HepG2 (cell line): ENCODE results near the gene TNFRSF18. TPM values are rescaled to one million over a fixed set of nuclear protein-coding genes. Genes with fewer than 3 reads are reported as not detected.
A peak's percentile ranks its signal among the peaks of the same experiment; 100 is the strongest.

ENCODE experiments used
- KDM5B ChIP-seq: sonication (generic); formaldehyde crosslinking; IDR thresholded peaks from 2 replicates; pipeline ENCODE4 v1.4.0; 2020; ENCODE audit warnings: missing genetic modification reagents, mild to moderate bottlenecking, borderline replicate concordance
- TCF12 ChIP-seq, 2 experiments: fragments of 450-650 bp in 1 of 2; sonication (generic) in 1 of 2; formaldehyde crosslinking in 1 of 2; IDR thresholded peaks; 2 replicates each; pipeline versions ENCODE4 v1.6.1 to v1.8.0; 2017 to 2022; ENCODE audit warnings: antibody characterized with exemption in 1 of 2, mild to moderate bottlenecking in 1 of 2, missing genetic modification reagents in 1 of 2, moderate library complexity in 1 of 2
- ZNF589 ChIP-seq: sonication (generic); formaldehyde crosslinking; conservative IDR thresholded peaks from 2 replicates; pipeline ENCODE4 v1.8.0; 2022; ENCODE audit warnings: mild to moderate bottlenecking, moderate library complexity, missing genetic modification reagents
- ZNF800 ChIP-seq: sonication (generic); formaldehyde crosslinking; IDR thresholded peaks from 2 replicates; pipeline ENCODE4 v1.4.0; 2020; ENCODE audit warnings: missing genetic modification reagents
- polyA plus RNA-seq, 8 experiments: library from polyadenylated mRNA; depleted of rRNA in 3 of 8; stranded (reverse) in 7 of 8; unstranded in 1 of 8; fragments of >200 nt; fragmentation: Illumina TruSeq in 4 of 8; extraction: Trizol in 4 of 8; gene quantifications; 2 replicates each; pipeline versions ENCODE4 v1.2.1 to v1.2.3, GENCODE V29; 2011 to 2016; ENCODE audit warnings: low read depth in 4 of 8, missing spikeins in 1 of 8, mixed read lengths in 1 of 8; ENCODE audit not compliant: insufficient read depth in 1 of 8
- total RNA-seq, 5 experiments: library from RNA; depleted of rRNA; stranded (reverse); fragments of >200 nt; fragmentation: Illumina TruSeq; extraction: Trizol; gene quantifications; 2 replicates each; pipeline ENCODE4 v1.2.3, GENCODE V29; 2016; ENCODE audit warnings: low read depth in 1 of 5
- TF ChIP-seq, protein P1 (sequence below): sonication (generic); formaldehyde crosslinking; IDR thresholded peaks from 2 replicates; pipeline ENCODE4 v1.5.1; 2020; ENCODE audit warnings: missing genetic modification reagents, mild to moderate bottlenecking, borderline replicate concordance
- TF ChIP-seq, protein P2 (sequence below): sonication (generic); formaldehyde crosslinking; IDR thresholded peaks from 2 replicates; pipeline ENCODE4 v1.4.0; 2020; ENCODE audit warnings: missing genetic modification reagents

The TNFRSF18 gene
- total and polyA plus RNA-seq, 2 of the 13 experiments (the other 11 are each of a cell fraction or from before 2014, with no cell fraction given), result not detected

DNA sequence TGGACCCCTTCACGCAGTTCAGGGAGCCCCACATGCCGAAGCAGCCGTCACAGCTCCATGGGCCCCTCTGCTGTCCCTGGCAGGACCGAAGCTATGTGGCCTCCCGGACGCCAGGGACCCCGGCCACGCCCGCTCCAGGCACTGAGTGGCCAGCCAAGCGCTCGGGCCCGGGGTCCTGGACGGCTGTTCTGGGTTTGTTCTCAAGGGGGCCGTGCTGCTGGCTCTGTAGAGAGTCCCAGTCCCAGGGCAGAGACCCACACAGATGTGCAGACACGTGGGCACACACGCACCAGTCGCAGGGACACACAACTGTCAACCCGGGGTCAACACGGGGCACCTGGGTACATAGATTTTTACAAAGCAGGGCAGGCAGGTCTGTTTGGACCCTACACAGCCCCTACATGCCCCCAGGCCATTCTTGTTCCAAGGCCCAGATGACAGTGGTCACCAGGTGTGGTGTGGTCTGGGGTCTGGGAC lies 32.3 kb upstream of the TNFRSF18 start (continued):
- 0 out of 2 replicates have a peak, but pooled peaks have one; percentile 9 for TF ChIP-seq ZNF589
- TF ChIP-seq, protein P1, sequence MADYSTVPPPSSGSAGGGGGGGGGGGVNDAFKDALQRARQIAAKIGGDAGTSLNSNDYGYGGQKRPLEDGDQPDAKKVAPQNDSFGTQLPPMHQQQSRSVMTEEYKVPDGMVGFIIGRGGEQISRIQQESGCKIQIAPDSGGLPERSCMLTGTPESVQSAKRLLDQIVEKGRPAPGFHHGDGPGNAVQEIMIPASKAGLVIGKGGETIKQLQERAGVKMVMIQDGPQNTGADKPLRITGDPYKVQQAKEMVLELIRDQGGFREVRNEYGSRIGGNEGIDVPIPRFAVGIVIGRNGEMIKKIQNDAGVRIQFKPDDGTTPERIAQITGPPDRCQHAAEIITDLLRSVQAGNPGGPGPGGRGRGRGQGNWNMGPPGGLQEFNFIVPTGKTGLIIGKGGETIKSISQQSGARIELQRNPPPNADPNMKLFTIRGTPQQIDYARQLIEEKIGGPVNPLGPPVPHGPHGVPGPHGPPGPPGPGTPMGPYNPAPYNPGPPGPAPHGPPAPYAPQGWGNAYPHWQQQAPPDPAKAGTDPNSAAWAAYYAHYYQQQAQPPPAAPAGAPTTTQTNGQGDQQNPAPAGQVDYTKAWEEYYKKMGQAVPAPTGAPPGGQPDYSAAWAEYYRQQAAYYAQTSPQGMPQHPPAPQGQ (CRISPR knock-in tag), result 0 out of 2 replicates have a peak, but pooled peaks have one; percentile 18
- TF ChIP-seq TCF12 (IDR thresholded peaks at IDR 0.05), result no peak
- TF ChIP-seq TCF12 (CRISPR knock-in tag; IDR thresholded peaks at IDR 0.05), result 0 out of 2 replicates have a peak, but pooled peaks have one; percentile 50
- no peak for TF ChIP-seq KDM5B (CRISPR knock-in tag)
- TF ChIP-seq, protein P2, sequence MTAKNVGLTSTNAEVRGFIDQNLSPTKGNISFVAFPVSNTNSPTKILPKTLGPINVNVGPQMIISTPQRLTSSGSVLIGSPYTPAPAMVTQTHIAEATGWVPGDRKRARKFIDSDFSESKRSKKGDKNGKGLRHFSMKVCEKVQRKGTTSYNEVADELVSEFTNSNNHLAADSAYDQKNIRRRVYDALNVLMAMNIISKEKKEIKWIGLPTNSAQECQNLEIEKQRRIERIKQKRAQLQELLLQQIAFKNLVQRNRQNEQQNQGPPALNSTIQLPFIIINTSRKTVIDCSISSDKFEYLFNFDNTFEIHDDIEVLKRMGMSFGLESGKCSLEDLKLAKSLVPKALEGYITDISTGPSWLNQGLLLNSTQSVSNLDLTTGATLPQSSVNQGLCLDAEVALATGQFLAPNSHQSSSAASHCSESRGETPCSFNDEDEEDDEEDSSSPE (CRISPR knock-in tag), result 0 out of 2 replicates have a peak, but pooled peaks have one; percentile 6
- peak; percentile 34; the same call in 1 of the 2 replicates for TF ChIP-seq ZNF800 (CRISPR knock-in tag)
- TF ChIP-seq, all 625 proteins: peak for 17
